NCI-H1436 treated with DMSO at 0.1 percent for 48 hours (cell line): ENCODE measurements around the gene LILRB5.
"Not testable (repeated sequence)": the region's sequence is repeated elsewhere in the genome, so short reads cannot be mapped to it uniquely, and the experiment has no call there.

ENCODE experiments used
- DNase-seq: peaks from one replicate; lab custom pipeline; 2025; lab: John Stamatoyannopoulos, UW

The LILRB5 gene

GRCh38 chr19:54257116-54257480, at the start of gene LILRB5:
TSS of gene LILRB5 (minus strand) at chr19:54257273. CDS start at chr19:54257193, 80 bp downstream.
- no peak for DNase-seq

DNA sequence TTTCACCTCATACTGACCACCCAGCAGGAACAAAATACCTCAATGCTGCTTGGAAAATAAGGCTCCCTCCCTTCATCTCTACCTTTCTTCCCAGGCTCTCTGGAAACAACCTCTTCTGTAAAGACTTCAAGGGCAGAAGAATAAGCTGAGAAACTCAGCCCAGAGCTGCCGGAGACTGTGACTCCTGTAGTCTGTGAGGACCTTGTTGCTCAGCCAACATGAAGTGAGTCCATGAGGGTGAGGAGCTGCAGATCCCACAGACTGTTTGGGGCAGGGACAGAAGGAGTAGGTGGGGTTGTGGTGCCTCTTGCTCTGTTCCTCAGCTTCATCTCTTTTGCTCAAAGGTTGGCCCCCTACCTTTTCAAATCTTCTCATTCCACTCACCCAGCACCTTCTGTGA, 48.1 kb upstream of the LILRB5 start:
- DNase-seq, result no peak

DNA sequence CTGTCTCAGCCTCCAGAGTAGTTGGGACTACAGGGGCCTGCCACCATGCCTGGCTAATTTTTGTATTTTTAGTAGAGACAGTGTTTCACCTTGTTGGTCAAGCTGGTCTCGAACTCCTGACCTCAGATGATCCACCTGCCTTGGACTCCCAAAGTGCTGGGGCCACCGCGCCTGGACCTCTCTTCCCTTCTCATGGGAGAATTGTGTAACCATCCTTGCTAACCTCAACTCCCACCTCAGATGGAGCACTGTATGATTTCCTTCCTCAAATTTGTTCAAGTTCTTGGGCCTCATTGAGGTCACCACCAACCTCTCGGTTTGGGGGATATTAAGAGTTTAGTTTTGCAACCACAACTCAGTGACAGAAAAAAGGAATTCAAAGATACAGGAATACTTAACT, 45.2 kb upstream of the LILRB5 start:
- no peak for DNase-seq

DNA sequence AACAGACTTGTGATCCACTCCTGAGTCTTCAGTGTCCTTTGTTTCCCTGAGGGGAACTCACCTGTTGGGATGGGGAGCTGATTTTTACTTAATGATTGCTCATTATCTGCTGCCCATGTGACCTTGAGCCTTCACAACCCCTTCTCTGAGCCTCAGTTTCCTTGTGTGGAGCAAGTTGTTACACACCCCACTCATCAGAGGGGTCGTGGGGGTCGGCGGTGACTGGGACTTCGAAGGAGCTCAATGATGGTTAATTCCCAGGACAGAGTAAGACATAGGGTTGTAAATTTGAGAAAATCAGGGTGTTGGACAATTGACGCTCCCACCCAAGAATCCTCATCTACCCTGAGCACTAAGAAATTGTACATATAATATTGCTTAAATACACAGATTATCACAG, 42.4 kb upstream of the LILRB5 start:
- DNase-seq, result no peak

- DNase-seq, result no peak
These were observed 42.0 kb upstream of the LILRB5 start for GRCh38 chr19:54299126-54299498.

GRCh38 chr19:54298357-54299125, 41.5 kb upstream of the LILRB5 start:
- no peak for DNase-seq

- no peak for DNase-seq
These were observed 40.8 kb upstream of the LILRB5 start for GRCh38 chr19:54297759-54298305.

DNA sequence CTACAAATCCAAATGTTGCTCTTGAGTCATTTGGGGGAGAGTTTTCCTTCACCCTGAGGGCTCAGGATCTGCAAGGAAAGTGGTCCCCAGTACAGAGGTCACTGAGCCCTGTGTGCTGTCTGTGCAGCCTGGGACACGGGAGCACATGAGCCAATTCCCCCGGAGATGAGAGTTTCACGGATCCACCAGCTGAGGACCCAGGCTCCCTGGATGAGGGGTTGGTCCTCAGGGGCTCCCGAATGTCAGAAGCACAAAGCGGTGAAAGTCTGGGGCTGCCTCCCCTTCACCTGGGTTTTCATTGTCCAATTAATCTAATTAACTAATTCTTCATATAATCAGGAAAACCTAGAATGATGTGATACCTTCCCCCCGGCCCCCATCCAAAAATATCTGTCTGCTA, 37.5 kb upstream of the LILRB5 start:
- DNase-seq, result no peak

GRCh38 chr19:54289160-54289559, 32.1 kb upstream of the LILRB5 start:
- DNase-seq, result not testable (repeated sequence)

GRCh38 chr19:54287456-54287855, 30.4 kb upstream of the LILRB5 start:
- DNase-seq, result no peak

- DNase-seq, result not testable (repeated sequence)
These were observed 29.2 kb upstream of the LILRB5 start for GRCh38 chr19:54286283-54286682.

DNA sequence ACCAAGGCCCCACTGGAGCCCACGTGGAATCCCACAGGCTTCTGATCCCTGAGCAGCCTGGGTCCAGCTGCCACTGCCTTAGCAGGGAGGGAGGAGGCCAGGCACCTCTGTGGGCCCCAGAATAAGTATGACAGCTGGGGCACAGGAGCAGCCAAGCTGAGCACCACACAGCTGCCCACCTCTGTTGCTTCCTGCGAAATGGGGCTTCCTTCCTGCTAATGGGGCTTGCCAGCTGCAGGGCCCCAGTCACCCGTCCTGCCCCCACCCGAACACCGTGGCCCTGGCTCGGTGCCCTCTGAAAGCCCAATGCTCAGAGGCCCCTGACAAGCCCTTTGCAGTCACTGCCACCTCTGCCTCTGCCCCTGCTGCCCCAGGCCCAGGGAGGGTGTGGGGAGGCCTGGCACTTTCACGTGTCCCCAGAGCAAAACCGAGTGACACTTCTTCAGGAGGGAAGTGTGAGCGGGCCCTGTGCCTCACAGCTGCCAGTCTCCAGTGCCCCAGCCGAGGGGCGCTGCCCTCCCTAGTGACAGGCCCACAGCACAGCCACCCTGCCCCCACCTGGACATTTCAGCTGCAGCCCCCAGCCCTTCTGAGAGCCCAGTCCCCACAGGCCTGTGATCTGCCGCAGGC, 28.5 kb upstream of the LILRB5 start:
- DNase-seq, result not testable (repeated sequence)

DNA sequence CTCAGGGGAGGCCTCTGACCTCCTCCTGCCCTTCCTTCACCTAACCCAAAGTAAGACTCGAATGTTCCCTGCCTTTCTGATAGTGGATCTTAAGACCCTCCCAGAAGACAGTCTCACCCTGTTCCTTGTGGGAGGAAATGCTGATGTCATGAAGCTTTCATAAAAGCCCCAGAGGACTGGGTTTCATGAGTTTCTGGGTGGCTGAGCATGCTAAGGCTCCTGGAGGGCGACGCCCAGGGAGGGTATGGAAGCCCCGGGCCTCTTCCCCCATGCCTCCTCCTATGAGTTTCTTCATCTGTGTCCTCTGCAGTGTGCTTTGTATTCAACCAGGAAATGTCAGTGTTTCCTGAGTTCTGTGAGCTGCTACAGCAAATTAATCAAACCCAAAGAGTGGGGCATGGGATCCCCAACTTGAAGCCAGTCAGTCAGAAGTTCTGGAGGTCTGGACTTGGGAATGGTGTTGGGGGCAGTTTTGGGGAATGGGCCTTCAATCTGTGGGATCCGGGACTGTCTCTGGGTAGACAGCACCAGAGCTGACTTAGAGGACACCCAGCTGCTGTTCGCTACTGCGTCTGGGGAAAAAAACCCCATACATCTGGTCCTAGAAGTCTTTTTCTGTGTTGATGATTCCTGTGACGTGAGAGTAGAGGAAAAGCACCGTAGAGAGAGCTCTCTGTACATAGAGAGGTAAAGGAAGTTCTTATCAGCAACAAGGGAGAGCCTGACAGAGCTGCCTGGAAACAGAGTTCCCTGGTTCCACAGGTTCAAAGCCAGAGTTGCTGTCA, 25.8 kb upstream of the LILRB5 start:
- DNase-seq, result no peak

GRCh38 chr19:54281729-54282075, 24.6 kb upstream of the LILRB5 start:
- not testable (repeated sequence) for DNase-seq

- no peak for DNase-seq
These were observed 24.1 kb upstream of the LILRB5 start, which contains the start of gene LILRB2 for GRCh38 chr19:54281007-54281728. TSS of gene LILRB2 (minus strand) at chr19:54281110. CDS start at chr19:54280496, 614 bp downstream.

DNA sequence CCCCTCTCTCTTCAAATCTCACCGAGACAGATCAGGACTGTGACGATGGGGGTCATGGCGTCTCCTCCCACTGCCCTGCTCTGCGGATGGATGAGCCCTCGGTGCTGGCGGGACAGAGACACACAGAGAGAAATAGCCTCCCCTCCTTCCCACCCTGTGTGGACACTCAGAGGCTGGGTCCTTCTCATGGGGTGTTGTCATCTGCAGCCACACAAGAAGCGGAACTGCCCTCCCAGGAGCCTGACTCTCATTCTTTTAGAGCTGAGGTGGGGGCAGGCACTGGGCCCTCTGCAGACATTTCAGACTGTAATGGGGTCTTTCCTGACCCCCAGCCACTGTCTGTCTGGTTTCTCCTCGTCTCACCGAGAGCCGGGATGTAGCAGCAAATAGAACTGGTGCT, 23.4 kb upstream of the LILRB5 start:
- DNase-seq, result not testable (repeated sequence)

- not testable (repeated sequence) for DNase-seq
These were observed 23.0 kb upstream of the LILRB5 start for GRCh38 chr19:54280025-54280424.

DNA sequence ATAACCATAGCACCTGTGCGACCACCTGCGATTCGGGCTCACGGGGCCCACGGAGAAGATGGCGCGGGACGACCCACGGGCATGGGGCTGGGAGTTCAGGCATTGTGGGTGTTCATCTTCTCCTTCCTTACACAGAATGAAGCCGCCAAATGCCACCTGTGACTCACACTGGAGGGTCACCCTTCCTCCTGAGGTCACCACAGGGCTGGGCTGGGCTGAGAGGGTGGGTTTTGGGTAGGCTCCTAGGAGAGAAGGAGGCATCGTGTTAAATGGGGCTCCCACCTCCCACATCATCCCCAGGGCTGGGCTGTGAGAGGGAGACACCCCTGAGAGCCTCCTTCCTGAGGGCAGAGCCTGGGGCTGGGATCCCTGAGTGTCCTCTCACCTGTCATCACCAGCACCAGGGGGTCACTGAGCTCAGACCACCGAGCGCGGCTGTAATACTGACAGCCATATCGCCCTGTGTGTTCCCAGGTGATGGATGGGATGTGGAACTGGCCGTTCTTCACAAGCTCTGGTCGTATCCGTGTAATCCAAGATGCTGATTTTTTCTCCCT, 22.4 kb upstream of the LILRB5 start:
- DNase-seq, result no peak

DNA sequence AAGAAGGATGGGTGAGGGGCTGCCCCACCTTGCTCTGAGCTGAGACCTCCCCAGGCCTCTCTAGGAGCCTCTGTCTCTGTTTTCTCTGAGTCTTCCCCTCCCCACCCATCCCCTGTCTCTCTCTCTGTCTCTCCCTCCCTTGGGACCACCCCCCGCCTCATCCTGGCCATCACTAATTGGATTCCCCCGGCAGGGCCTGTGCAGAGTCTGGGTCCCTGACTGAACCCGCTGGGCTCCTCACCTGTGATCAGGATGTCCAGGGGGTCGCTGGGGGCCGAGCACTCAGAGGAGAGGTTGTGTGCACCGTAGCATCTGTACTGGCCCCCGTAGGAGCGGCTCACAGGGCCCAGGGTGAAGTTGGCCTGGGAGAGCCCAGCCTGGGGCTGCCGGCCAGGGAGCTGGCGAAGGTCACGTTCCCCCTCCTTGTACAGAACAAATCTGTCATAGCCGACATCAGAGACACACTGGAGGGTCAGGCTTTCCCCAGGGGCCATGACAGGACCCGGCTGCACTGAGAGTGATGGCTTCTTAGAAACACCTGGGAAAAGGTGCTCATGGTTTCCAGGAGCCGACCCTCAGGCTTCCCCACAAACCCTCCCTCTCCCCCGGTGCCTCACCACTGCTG, 21.6 kb upstream of the LILRB5 start:
- DNase-seq, result not testable (repeated sequence)

DNA sequence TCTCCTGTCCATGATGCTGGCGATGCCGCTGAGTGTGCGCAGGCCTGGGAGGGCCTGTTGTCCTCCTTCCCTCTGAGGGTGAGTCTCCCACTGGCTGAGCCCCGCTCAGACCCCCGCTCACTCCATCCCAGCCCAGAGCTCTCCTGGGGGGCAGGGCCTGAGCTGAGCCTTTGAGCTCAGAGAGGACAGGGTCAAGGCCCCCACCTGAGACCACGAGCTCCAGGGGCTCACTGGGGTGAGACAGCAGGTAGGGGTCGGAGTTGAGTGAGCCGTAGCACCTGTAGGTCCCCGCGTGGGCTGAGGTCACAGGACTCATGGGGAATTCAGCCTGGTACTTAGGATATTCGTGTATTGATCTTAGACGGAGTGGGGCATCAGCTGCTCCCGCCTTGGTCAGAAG, 21.0 kb upstream of the LILRB5 start:
- DNase-seq, result not testable (repeated sequence)

DNA sequence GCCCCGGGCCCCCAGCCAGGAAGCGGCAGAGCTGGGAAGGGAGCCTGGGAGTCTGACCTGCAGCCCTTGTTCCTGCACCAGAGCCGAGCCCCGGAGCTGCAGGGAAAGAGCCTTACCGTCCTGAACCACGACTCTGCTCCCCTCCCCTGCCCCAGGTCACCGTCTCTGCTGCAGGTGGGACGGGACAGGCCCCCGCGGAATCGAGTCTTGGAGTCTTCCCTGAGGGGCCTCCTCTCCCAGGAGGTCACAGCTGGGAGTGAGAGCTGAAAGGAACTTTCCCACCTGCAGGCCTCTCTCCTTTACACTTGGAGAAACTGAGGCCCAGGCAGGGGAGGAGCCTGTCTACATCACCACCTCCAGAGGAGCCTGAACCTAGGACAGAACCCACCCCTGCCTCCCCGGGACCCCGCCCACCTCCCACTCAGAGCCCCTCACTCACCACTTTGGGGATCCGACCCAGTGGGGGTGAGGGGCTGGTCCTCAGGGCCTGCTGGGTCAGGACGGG, 20.1 kb upstream of the LILRB5 start:
- not testable (repeated sequence) for DNase-seq
